Stimulated activated CD8-positive, alpha-beta memory T cell treated with anti-CD3 and anti-CD28 coated beads, Interleukin-15, amount 100 ng/mL, for 48 hours (primary cell): ENCODE data around the gene PRKG1.

ENCODE experiments used
- DNase-seq, 2 donors: peaks; one replicate each; pipeline ENCODE4 v3.0.0-alpha.2; 2020; ENCODE audit warnings: low read depth in 2 of 2

Gene PRKG1

DNA sequence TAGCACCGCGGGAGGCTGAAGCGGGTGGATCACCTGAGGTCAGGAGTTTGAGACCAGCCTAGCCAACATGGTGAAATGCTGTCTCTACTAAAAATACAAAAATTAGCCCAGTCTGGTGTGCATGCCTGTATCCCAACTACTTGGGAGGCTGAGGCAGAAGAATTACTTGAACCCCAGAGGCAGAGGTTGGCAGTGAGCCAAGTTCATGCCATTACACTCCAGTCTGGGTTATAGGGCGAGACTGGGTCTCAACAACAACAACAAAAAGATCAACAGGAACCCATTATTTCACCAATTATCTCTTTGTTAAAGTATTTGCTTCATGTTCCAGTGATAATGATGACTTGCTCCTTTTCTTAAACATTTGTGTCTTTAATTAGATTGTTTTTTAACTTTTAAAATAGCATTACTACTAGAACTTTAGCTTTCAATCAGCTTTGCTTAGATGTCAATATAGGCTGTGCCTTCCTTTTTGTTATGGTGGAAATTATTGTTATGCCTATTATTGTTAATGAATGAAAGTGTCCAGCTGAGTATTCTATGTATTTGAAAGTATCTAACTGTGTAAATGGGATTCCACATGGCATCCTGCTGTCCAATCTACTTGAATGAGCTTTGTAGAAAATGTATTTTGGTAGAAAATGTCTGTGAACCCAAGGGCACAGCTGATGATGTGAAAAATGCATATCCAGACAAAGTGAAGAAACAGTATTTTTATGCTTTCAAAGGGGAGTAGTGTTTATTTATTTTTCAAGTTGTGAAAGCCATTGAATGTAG is 686.8 kb downstream of the PRKG1 start:
- no peak for DNase-seq

DNA sequence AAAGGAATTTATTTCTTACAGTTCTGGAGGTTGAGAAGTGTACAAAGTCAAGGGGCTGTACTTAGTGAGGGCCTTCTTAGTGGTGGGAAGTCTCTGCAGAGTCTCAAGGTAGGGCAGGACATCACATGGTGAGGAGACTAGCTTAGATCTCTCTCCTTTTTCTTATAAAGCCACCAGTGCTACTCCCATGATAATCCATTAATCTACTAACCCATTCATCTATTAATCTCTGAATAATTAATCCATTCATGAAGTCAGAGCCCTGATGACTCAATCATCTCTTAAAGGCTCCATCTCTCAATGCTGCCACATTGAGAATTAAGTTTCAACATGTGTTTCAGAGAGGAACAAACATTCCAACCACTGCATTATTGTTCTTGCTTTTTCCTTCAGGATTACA is 689.5 kb downstream of the PRKG1 start:
- DNase-seq = no peak

- no peak for DNase-seq
These were observed 691.1 kb downstream of the PRKG1 start for GRCh38 chr10:51765284-51765971.

- no peak for DNase-seq
These were observed 692.3 kb downstream of the PRKG1 start for GRCh38 chr10:51766423-51767102.

DNA sequence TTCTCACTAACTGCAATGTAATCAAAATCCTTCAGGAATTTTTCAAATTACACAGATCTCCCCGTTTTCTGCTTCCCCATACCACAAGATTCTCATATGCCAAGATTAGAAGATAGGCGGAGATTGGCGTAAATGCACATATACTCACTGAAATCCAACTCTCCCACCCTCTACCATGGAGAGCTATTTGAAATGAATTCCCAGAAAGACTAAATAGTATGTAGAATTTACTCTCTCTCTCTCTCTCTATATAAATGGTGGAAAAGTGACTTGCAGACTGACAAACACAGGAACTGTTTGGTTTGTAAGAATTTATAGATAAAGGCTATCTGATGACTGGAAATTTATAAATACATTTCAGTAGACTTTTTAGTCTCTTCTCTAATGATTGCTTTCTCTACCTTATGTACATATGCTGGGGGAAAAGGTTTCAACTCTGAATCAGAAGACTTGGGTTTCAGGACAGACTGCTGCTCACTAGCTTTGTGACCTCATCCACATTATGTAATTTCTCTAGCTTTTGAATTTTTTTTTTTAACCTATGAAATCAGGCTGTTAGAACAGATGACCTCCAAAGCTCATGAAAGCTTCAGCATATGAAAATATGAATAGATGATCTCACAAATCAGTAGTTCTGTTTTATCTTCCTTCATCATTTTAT is 692.9 kb downstream of the PRKG1 start:
- DNase-seq = no peak

- no peak for DNase-seq
These were observed 694.7 kb downstream of the PRKG1 start for GRCh38 chr10:51768886-51769465.

DNA sequence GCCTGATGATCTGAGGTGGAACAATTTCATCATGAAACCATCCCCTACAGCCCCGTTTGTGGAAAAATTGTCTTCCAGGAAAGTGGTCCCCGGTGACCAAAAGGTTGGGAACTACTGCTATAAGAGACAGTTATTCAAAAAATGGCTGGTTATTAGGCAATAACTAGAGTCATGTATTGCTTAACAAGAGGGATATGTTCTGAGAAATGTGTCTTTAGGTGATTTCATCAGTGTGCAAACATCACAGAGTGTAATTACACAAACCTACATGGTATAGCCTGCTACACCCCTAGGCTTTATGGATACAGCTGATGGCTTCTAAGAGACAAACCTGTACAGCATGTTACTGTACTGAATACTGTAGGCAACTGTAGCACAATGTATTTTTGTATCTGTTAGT is 696.4 kb downstream of the PRKG1 start:
- no peak for DNase-seq

GRCh38 chr10:51772387-51772786 is 698.1 kb downstream of the PRKG1 start:
- DNase-seq = no peak

- no peak for DNase-seq
These were observed 699.4 kb downstream of the PRKG1 start for GRCh38 chr10:51773681-51774080.

- DNase-seq = no peak
These were observed 709.7 kb downstream of the PRKG1 start for GRCh38 chr10:51783941-51784340.

GRCh38 chr10:51786016-51786683 is 711.9 kb downstream of the PRKG1 start:
- DNase-seq = no peak

GRCh38 chr10:51786684-51787035 is 712.4 kb downstream of the PRKG1 start:
- no peak for DNase-seq

DNA sequence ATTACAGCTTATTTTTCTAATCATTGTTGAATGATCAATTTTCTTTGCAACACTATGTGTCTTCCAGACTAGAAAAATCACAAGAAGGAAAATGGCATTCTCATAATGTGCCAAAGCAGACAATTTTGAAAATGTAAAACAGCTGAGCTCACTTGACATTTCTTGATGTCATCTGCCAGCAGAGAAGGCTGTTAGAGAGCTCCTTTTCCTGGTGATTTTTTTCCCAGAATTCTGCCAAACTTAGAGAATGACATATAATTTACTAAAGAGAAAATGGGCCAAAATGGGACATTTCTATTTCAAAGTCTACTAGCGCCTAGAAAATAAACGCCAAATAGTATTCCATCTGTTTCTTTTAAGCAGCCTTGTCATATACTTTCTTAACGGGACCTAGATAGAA is 714.0 kb downstream of the PRKG1 start:
- no peak for DNase-seq

- DNase-seq = no peak
These were observed 714.8 kb downstream of the PRKG1 start for GRCh38 chr10:51789118-51789517.

DNA sequence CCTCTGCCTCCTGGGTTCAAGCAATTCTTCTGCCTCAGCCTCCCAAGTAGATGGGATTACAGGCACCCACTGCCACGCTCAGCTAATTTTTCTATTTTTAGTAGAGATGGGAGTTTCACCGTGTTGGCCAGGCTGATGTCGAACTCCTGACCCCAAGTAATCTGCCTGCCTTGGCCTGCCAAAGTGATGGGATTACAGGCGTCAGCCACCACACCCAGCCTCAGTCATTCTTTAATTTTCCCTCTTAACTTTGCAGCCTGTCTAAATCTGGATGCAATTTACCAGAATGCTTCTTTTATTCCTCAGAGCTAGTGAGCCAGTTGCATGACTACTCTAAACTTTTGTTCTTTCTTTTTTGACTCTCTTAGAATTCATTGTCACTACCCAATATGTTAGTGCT is 715.6 kb downstream of the PRKG1 start:
- DNase-seq = no peak

GRCh38 chr10:51792678-51793077 is 718.4 kb downstream of the PRKG1 start:
- DNase-seq = no peak

- no peak for DNase-seq
These were observed 725.8 kb downstream of the PRKG1 start for GRCh38 chr10:51800121-51800520.

DNA sequence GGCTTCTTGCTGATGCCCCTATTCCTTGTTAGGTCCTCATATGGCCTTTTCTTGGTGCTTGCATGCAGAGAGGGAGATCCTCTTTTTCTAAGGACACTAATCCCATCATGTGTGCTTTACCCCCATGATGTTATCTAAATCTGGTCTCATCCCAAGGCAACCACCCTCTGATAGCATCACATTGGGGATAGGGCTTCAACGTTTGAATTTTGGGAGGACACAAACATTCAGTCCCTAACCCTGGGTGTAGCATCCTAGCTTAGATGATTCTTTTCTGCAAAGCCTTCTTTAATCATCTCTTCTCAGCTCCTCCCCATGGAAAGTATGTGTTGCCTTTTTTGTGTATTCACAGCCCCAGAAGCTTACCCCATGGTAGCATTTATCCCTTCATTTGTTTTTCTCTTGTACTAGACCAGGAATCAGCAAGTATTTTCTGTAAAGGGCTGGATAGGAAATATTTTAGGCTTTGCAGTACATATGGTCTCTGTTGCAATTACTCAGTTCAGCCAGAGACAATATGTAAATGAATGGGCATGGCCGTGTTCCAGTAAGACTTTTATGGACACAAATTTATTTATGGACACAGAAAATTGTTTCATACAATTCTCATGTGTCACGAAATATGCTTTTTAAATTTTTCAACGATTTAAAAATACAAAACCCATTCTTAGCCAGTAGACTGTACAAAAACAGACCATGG is 726.6 kb downstream of the PRKG1 start:
- no peak for DNase-seq

- DNase-seq = no peak
These were observed 727.7 kb downstream of the PRKG1 start for GRCh38 chr10:51802030-51802429.

DNA sequence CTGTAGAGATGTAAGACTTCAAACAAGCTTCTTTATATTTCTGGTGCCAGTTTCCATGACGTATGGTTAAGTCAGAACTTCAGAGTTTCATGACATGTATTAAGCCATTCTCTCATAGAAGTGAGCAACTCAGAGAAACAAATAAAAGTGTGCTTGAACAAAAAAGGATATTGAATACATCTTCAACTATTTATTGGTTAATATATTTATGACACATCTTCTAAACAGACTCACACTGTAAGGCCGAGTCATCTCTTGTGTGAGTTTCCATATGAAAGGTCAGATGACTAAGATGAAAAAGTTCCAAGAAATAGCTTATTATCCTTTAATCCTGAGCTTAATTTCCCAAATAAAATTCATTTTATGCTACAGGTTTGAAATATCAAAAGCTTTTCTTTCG is 730.6 kb downstream of the PRKG1 start:
- no peak for DNase-seq
